ENCODE results near the gene ARL3. TPM values are rescaled to one million over a fixed set of nuclear protein-coding genes. Genes with fewer than 3 reads are reported as not detected.

Gene ARL3
- total RNA-seq, 4 donors from 2014 or later = 2.2 to 3.4 (median 2.8) TPM

GRCh38 chr10:102691285-102692066 lies 22.7 kb downstream of the ARL3 start:
- 73 to 87% methylated on average over 4 to 8 of the region's 8 CpGs for WGBS, 2 donors (ENCODE audit: low coverage in 1 of 2)
- Histone ChIP-seq H3K4me1 (no peaks in the 10 kb centered on the region), H3K36me3 (peaks cover 0 to 1% (median 0%) of the 10 kb centered on the region in 4 donors), H3K4me3 (no peak overlapping the region), H3K27me3 (no peaks in the 10 kb centered on the region), H3K9me3 (no peaks in the 10 kb centered on the region), H3K27ac (no peak overlapping the region)
- TF ChIP-seq EP300 (IDR thresholded peaks at IDR 0.05; ENCODE audit: low read depth) (no peak), POLR2AphosphoS5 (IDR thresholded peaks at IDR 0.05) (no peak), POLR2A (IDR thresholded peaks at IDR 0.05) (no peak)
- TF ChIP-seq, protein P1, sequence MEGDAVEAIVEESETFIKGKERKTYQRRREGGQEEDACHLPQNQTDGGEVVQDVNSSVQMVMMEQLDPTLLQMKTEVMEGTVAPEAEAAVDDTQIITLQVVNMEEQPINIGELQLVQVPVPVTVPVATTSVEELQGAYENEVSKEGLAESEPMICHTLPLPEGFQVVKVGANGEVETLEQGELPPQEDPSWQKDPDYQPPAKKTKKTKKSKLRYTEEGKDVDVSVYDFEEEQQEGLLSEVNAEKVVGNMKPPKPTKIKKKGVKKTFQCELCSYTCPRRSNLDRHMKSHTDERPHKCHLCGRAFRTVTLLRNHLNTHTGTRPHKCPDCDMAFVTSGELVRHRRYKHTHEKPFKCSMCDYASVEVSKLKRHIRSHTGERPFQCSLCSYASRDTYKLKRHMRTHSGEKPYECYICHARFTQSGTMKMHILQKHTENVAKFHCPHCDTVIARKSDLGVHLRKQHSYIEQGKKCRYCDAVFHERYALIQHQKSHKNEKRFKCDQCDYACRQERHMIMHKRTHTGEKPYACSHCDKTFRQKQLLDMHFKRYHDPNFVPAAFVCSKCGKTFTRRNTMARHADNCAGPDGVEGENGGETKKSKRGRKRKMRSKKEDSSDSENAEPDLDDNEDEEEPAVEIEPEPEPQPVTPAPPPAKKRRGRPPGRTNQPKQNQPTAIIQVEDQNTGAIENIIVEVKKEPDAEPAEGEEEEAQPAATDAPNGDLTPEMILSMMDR (IDR thresholded peaks at IDR 0.05) = no peak
- no peak for DNase-seq
- intact Hi-C loops (cut with DNase I; ENCODE audit: low total_unique reads) (no loop called here), in situ Hi-C loops (cut with MboI; ENCODE audit: low pct_ligation_motif_present in 1 of 4, low pct_unique_long_range_greater_than_20kb in 1 of 4, low sequenced_read_pairs in 3 of 4) (no loop called here)

GRCh38 chr10:102683736-102684135 lies 30.5 kb downstream of the ARL3 start:
- DNase-seq = no peak
- Histone ChIP-seq H3K9me3 (no peaks in the 10 kb centered on the region), H3K36me3 (peaks cover 0 to 4% (median 0%) of the 10 kb centered on the region in 4 donors), H3K4me3 (no peak overlapping the region), H3K4me1 (peaks cover 0 to 5% (median 2%) of the 10 kb centered on the region in 4 donors), H3K27me3 (no peaks in the 10 kb centered on the region), H3K27ac (no peak overlapping the region)
- intact Hi-C loops (cut with DNase I; ENCODE audit: low total_unique reads) = no loop called here
- TF ChIP-seq EP300 (IDR thresholded peaks at IDR 0.05; ENCODE audit: low read depth) = no peak
- TF ChIP-seq, protein P1 (IDR thresholded peaks at IDR 0.05) = no peak
- TF ChIP-seq POLR2AphosphoS5 (IDR thresholded peaks at IDR 0.05) = no peak
- no peak for TF ChIP-seq POLR2A (IDR thresholded peaks at IDR 0.05)
- 93 to 96% methylated on average over 4 to 5 of the region's 5 CpGs for WGBS, 2 donors (ENCODE audit: low coverage in 1 of 2)
- in situ Hi-C loops (cut with MboI; ENCODE audit: low pct_ligation_motif_present in 1 of 4, low pct_unique_long_range_greater_than_20kb in 1 of 4, low sequenced_read_pairs in 3 of 4) = no loop called here

- intact Hi-C loops (cut with DNase I; ENCODE audit: low total_unique reads) = no loop called here
- in situ Hi-C loops (cut with MboI; ENCODE audit: low pct_ligation_motif_present in 1 of 4, low pct_unique_long_range_greater_than_20kb in 1 of 4, low sequenced_read_pairs in 3 of 4) = no loop called here
- no peak overlapping the region for H3K27ac ChIP-seq
- H3K4me3 ChIP-seq = no peak overlapping the region
- peaks cover 0 to 4% (median 0%) of the 10 kb centered on the region in 4 donors for H3K36me3 ChIP-seq
- peaks cover 0 to 11% (median 4%) of the 10 kb centered on the region in 4 donors for H3K4me1 ChIP-seq
- 85 to 92% methylated on average over 4 of the region's 4 CpGs for WGBS, 2 donors (ENCODE audit: low coverage in 1 of 2)
- DNase-seq = no peak
- no peaks in the 10 kb centered on the region for H3K27me3 ChIP-seq
- no peaks in the 10 kb centered on the region for H3K9me3 ChIP-seq
- TF ChIP-seq POLR2A (IDR thresholded peaks at IDR 0.05) (no peak), POLR2AphosphoS5 (IDR thresholded peaks at IDR 0.05) (no peak), EP300 (IDR thresholded peaks at IDR 0.05; ENCODE audit: low read depth) (no peak)
- TF ChIP-seq, protein P1 (IDR thresholded peaks at IDR 0.05) = no peak
Observed at GRCh38 chr10:102682981-102683380, 31.2 kb downstream of the ARL3 start.

GRCh38 chr10:102682416-102682815 lies 31.8 kb downstream of the ARL3 start:
- TF ChIP-seq EP300 (IDR thresholded peaks at IDR 0.05; ENCODE audit: low read depth) (no peak), POLR2AphosphoS5 (IDR thresholded peaks at IDR 0.05) (no peak), POLR2A (IDR thresholded peaks at IDR 0.05) (no peak)
- TF ChIP-seq, protein P1 (IDR thresholded peaks at IDR 0.05) = no peak
- no peak overlapping the region for H3K27ac ChIP-seq
- DNase-seq = no peak
- no peaks in the 10 kb centered on the region for H3K9me3 ChIP-seq
- in situ Hi-C loops (cut with MboI; ENCODE audit: low pct_ligation_motif_present in 1 of 4, low pct_unique_long_range_greater_than_20kb in 1 of 4, low sequenced_read_pairs in 3 of 4) (no loop called here), intact Hi-C loops (cut with DNase I; ENCODE audit: low total_unique reads) (no loop called here)
- H3K4me3 ChIP-seq = no peak overlapping the region
- WGBS, 2 donors (ENCODE audit: low coverage in 1 of 2) = 30 to 86% methylated on average over 1 to 7 of the region's 7 CpGs
- peaks cover 0 to 4% (median 0%) of the 10 kb centered on the region in 4 donors for H3K36me3 ChIP-seq
- no peaks in the 10 kb centered on the region for H3K27me3 ChIP-seq
- H3K4me1 ChIP-seq = peaks cover 0 to 15% (median 4%) of the 10 kb centered on the region in 4 donors
